Measurements from ENCODE around the gene CCDC12. TPM values are rescaled to one million over a fixed set of nuclear protein-coding genes. Genes with fewer than 3 reads are reported as not detected.
"Not testable (repeated sequence)": the region's sequence is repeated elsewhere in the genome, so short reads cannot be mapped to it uniquely, and the experiment has no call there.

Gene CCDC12
- total RNA-seq, 1 donor from 2014 or later: 72.0 TPM

- DNase-seq (ENCODE audit: low spot score): peak; percentile 82
These were observed 5.5 kb upstream of the CCDC12 start for GRCh38 chr3:46981932-46982471.

GRCh38 chr3:46979958-46980497 lies 3.5 kb upstream of the CCDC12 start:
- no peak for DNase-seq (ENCODE audit: low spot score)

DNA sequence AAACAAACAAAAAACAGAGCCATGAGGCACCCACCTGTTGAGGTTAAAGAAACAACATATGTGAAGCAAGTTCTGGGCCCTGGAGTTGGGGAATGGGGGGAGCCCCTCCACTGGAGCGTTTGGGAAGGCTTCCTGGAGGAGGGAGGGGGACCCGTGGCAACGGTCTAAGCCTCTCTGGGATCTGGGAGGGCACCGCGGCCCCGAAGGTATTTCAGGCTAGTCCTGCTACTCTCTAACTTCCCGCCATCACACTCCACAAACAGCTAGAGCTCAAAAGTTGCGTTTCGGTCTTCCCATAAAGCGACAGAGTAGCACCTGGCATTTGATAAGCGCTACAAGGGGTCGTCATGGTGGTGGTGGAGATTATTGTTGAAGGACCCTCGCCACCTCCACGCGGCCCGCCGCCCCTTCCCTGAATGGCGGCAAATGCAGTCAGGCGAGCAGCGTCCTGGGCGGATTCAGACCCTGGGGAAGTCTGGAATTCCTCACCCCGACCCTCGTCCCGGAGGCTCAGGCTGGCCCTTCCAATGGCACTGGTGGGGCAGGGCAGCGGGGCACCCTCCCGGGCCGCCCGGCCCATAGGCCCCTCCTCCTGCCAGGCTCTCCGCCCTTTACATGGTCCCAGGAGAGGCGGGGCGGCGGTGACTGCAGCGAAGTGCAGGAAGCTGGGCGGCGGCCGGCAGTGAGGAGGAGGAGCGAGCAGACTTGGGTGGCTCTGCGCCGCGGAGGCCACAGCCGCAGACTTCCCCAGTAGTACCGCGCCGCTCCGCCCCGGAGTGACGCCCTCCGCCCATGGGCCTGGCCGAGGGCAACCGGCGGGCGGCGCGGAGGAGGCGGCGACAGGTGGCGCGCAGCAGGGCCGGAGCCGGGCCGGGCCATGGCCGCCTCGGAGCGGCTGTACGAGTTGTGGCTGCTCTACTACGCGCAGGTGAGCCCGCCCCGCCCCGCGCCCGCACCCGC lies 2.7 kb upstream of the CCDC12 start, which contains the start of gene NBEAL2:
TSS of gene NBEAL2 (plus strand) at position 682 of the 960 bp plus-strand sequence. CDS start at position 878, 196 bp downstream.
- DNase-seq (ENCODE audit: low spot score): peak; percentile 96

GRCh38 chr3:46978381-46978780 lies 1.8 kb upstream of the CCDC12 start:
- no peak for DNase-seq (ENCODE audit: low spot score)

DNA sequence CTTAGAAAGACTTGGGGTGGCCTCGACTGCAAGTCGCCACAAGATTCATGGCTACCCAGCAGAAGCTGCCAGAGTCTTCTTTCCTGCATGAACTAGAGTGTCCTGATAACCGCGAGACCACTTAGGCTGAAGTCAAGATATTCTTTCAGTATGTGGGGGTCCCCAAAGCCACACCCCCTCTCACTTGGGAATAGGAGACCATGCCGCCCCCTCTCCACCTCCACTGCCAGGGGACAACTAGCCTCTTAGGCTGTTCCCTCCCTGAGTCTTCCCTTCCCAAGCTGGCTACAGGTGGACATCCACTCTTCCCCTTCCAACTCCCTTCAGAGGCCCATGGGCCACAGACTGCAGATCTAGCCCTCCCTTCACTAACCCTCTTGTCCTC lies 1.3 kb upstream of the CCDC12 start:
- DNase-seq (ENCODE audit: low spot score): no peak

- DNase-seq (ENCODE audit: low spot score): no peak
These were observed 1.9 kb downstream of the CCDC12 start for GRCh38 chr3:46974421-46975171.

- no peak for DNase-seq (ENCODE audit: low spot score)
These were observed 4.1 kb downstream of the CCDC12 start for GRCh38 chr3:46972396-46972795.

DNA sequence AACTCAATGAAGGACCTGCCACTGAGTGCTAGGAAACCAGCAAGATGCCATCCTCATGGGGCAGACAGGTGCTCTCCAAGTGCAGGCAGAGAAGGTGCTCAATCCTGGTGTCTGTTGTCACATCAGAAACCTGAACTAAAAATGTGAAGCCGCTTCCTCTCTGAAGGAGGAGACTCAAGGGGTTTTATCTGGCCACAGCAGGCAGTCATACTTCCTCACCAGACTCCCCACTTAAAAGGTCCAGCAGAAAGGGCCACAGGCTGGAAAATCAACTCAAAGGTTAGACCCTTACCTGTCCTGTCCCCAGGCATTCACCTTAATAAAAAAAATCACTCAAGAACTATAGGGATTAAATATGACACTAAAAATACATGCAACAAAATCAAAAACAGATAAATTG lies 4.8 kb downstream of the CCDC12 start:
- DNase-seq (ENCODE audit: low spot score): no peak

- DNase-seq (ENCODE audit: low spot score): no peak
These were observed 5.4 kb downstream of the CCDC12 start for GRCh38 chr3:46971151-46971550.

GRCh38 chr3:46970391-46971091 lies 6.0 kb downstream of the CCDC12 start:
- DNase-seq (ENCODE audit: low spot score): no peak

- DNase-seq (ENCODE audit: low spot score): no peak
These were observed 7.6 kb downstream of the CCDC12 start for GRCh38 chr3:46968783-46969428.

DNA sequence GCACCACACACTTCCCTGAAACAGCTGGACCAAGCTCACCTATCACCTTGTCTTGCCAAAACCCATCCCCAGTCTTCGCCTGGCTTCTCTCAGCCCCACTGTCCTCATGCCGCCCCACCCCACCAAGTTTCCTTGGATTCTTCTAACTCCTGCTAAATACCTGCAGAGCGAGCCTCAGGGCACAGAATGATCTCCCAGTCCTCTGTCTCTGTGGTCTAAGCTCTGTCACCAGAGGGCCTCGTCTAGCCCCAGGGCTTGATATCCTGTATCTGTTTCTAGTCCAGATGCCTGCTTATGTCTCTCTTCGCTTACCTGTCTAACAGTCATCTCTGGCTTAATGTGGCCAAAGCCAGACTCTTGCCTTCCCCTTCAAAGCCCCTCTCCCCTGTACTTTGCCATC lies 9.7 kb downstream of the CCDC12 start:
- DNase-seq (ENCODE audit: low spot score): no peak

- DNase-seq (ENCODE audit: low spot score): no peak
These were observed 11.4 kb downstream of the CCDC12 start for GRCh38 chr3:46965151-46965550.

DNA sequence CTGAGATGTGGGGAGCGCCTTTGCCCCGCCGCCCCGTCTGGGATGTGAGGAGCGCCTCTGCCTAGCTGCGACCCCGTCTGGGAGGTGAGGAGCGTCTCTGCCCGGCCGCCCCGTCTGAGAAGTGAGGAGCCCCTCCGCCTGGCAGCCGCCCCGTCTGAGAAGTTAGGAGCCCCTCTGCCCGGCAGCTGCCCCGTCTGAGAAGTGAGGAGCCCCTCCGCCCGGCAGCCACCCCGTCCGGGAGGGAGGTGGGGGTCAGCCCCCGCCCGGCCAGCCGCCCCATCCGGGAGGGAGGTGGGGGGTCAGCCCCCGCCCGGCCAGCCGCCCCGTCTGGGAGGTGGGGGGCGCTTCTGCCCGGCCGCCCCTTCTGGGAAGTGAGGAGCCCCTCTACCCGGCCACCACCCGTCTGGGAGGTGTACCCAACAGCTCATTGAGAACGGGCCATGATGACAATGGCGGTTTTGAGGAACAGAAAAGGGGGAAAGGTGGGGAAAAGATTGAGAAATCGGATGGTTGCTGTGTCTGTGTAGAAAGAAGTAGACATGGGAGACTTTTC lies 12.4 kb downstream of the CCDC12 start:
- DNase-seq (ENCODE audit: low spot score): not testable (repeated sequence)

- no peak for DNase-seq (ENCODE audit: low spot score)
These were observed 13.6 kb downstream of the CCDC12 start for GRCh38 chr3:46962990-46963389.

- DNase-seq (ENCODE audit: low spot score): no peak
These were observed 14.1 kb downstream of the CCDC12 start for GRCh38 chr3:46962427-46962826.

GRCh38 chr3:46960835-46961234 lies 15.7 kb downstream of the CCDC12 start:
- no peak for DNase-seq (ENCODE audit: low spot score)

DNA sequence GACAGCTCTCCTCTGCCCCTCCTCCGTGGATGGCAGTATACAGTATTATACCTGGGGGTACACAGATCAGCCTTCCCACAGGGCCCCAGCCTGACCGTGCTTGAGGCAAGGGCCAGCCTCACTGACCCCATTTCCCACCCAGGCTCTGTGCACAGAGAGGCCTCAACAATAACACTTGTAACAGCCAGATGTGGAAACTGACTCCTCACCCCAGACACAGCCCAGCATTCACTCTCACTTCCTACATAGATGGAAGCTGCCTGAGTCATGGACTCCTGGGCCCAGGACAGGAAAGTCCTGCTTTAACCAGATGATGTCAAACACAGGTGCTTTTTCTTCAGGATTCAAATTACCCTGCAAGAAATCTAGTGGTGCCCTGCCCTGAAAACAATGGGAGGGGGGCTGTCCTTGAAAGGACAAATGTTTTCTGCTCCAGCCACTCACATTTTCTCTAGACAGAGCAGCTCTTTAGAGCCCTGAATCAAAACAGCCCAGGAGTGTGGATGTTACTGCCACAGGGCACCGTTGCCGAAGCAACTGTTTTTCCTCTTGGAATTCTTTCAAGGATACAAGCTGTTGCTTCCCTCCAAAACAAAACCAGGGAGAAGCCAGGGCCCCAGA lies 16.4 kb downstream of the CCDC12 start:
- DNase-seq (ENCODE audit: low spot score): no peak

DNA sequence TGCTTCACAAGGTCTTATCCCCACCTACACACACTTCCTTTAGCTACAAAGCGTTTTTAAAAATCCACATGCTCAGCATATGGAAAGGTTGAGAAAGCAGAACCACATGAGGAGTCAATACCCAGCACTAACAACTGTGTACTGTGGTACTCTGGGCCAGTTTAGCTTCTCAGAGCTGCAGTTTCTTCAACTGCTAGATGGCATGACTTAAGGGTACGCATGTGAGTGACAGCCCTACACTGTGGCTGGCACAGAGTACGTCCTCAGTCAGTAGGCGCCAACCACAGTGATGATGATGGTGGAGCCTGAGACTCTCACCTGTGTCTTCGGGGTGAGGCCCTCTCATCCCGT lies 17.4 kb downstream of the CCDC12 start:
- DNase-seq (ENCODE audit: low spot score): no peak

- DNase-seq (ENCODE audit: low spot score): no peak
These were observed 17.9 kb downstream of the CCDC12 start for GRCh38 chr3:46958467-46959160.

All from ureter (tissue), 1 donor.